Upper lobe of right lung (tissue), 1 donor: ENCODE measurements around the gene ZHX3. TPM values are rescaled to one million over a fixed set of nuclear protein-coding genes. Genes with fewer than 3 reads are reported as not detected.

Experiments
- ATAC-seq: fragments of 200-7000 bp; cut with Tn5 transposase; one replicate; pipeline ENCODE4 v1.9.1; 2020; ENCODE audit warnings: mild to moderate bottlenecking, moderate library complexity
- DNase-seq: peaks from one replicate; pipeline ENCODE4 v3.0.0-alpha.2; 2020
- H3K27ac ChIP-seq: fragments of 200-600 bp; one replicate; pipeline ENCODE4 v1.8.0; 2022
- H3K27me3 ChIP-seq: fragments of 200-600 bp; one replicate; pipeline ENCODE4 v1.8.0; 2022; ENCODE audit warnings: mild to moderate bottlenecking
- H3K36me3 ChIP-seq: fragments of 200-600 bp; one replicate; pipeline ENCODE4 v1.8.0; 2022
- H3K4me1 ChIP-seq: fragments of 200-600 bp; one replicate; pipeline ENCODE4 v1.8.0; 2022
- H3K4me3 ChIP-seq: fragments of 200-600 bp; one replicate; pipeline ENCODE4 v1.8.0; 2022; ENCODE audit warnings: mild to moderate bottlenecking
- H3K9me3 ChIP-seq: fragments of 200-600 bp; one replicate; pipeline ENCODE4 v1.8.0; 2022
- CTCF ChIP-seq: fragments of 200-600 bp; IDR thresholded peaks from one replicate; pipeline ENCODE4 v1.8.0; 2022; ENCODE audit warnings: antibody characterized with exemption
- intact Hi-C: fragments of 100-400 bp; cut with DNase I; formaldehyde crosslinking; loops from one replicate; pipeline ENCODE4 v1.11.0; 2022
- total RNA-seq: library from RNA; stranded (reverse); fragmentation: NEBNext Ultra II Directional; extraction: Animal tissue kit (Norgen Biotek cat#: 25700); gene quantifications from one replicate; pipeline ENCODE4 v1.2.1, GENCODE V29; 2021
- donor health status: DM: no; HTN: yes; CAD: no; lungs with severe emphysema.

ZHX3 gene
- total RNA-seq, 1 donor from 2014 or later = 45.3 TPM

GRCh38 chr20:41154436-41155176, 162.9 kb downstream of the ZHX3 start:
- Histone ChIP-seq H3K9me3 (no peaks in the 10 kb centered on the region), H3K4me1 (peaks cover 85% of the 10 kb centered on the region), H3K36me3 (no peaks in the 10 kb centered on the region), H3K4me3 (no peak overlapping the region), H3K27ac (peak overlapping the region; percentile 30), H3K27me3 (no peaks in the 10 kb centered on the region)
- no peak for ATAC-seq
- DNase-seq = no peak
- intact Hi-C loops = no loop called here
- no peak for TF ChIP-seq CTCF

- no peak for ATAC-seq
Observed at GRCh38 chr20:41152108-41152757, 165.3 kb downstream of the ZHX3 start.

DNA sequence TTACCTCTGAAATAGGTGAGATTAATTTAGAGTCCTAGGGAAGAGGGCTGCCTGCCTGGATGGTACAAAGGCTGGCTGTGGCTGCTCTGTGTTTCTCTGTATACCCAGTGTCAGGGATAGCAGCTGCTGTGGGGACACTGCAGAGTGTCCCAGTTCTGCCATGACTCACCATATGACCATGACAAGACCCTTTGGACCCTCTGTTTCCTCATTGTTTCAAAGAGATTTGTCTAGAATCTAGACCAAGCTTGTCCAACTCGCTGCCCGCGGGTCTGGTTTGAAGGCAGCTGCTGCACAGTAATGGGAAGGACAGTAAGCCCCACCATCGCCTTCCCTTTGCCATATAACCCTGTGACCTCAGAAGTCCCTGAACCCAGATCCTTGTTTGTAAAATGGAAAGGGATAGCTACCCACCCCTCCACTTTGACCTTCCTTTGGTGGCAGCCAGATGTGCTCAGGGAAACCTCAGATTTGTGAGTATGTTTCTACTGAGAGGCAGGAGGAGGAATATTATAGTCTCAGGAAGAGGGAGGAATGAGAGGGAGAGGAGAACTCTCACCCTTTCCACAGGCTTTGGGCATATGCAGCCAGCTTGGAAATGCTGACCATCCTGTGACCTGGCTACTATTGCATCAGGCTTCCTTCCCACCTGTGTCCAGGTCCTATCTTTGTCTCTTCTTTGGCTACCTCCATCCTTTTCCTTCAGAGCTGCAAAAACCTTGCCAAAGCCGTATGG, 166.2 kb downstream of the ZHX3 start:
- DNase-seq (no peak), ATAC-seq (no peak)
- intact Hi-C loops = no loop called here
- Histone ChIP-seq H3K36me3 (no peaks in the 10 kb centered on the region), H3K4me3 (no peak overlapping the region), H3K27me3 (no peaks in the 10 kb centered on the region), H3K4me1 (peaks cover 88% of the 10 kb centered on the region), H3K9me3 (no peaks in the 10 kb centered on the region), H3K27ac (peak overlapping the region; percentile 68)
- no peak for TF ChIP-seq CTCF

More at GRCh38 chr20:41152108-41152757, 165.3 kb downstream of the ZHX3 start:
- Histone ChIP-seq H3K4me1 (peaks cover 88% of the 10 kb centered on the region), H3K27ac (peak overlapping the region; percentile 68), H3K36me3 (no peaks in the 10 kb centered on the region), H3K9me3 (no peaks in the 10 kb centered on the region), H3K4me3 (no peak overlapping the region), H3K27me3 (no peaks in the 10 kb centered on the region)
- intact Hi-C loops = no loop called here
- DNase-seq = no peak
- TF ChIP-seq CTCF = no peak

DNA sequence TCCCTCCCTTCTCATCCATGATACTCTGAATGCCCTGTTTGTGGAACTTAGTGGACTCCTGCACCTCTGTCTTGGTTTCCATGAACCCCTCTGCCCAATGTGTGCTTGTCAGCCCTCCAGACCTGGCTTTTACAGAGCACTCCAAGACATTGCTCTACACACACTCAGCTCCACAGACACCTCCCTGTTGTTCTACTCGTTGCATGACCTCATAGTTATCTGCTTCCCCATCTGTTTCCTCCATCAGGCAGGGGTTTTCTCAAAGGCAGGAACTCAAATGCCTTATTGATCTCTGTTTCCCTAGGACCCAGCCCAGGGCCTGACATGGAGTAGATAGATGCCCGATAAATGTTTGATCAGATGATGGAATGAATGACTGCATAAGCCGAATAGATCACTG, 166.9 kb downstream of the ZHX3 start:
- no peak for DNase-seq
- ATAC-seq = peak; percentile 6
- peak overlapping the region; percentile 68 for H3K27ac ChIP-seq
- H3K4me1 ChIP-seq = peaks cover 92% of the 10 kb centered on the region
- intact Hi-C loops = no loop called here
- H3K9me3 ChIP-seq = no peaks in the 10 kb centered on the region
- no peaks in the 10 kb centered on the region for H3K36me3 ChIP-seq
- no peak overlapping the region for H3K4me3 ChIP-seq
- no peak for TF ChIP-seq CTCF
- no peaks in the 10 kb centered on the region for H3K27me3 ChIP-seq

DNA sequence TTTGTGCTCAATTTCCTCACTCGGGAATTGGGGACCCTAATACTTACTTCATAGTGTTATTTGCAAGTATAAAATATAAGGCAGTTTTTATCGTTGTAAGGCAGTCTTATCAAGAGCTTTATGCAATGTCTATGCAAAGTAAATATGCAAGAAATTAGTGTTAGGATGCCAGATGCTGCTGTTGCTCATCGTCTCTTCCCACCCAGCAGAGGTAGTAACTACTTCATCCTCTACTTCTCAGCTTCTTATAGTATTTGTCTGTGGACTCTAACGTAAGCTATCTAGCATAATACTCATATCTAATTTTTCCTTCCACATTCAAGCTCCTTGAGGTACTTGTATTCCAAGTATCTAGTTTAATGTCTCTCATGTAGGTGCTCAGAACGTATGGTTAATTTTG, 168.6 kb downstream of the ZHX3 start:
- H3K27ac ChIP-seq = peak overlapping the region; percentile 70
- ATAC-seq (no peak), DNase-seq (no peak)
- H3K4me3 ChIP-seq = no peak overlapping the region
- intact Hi-C loops = no loop called here
- peaks cover 94% of the 10 kb centered on the region for H3K4me1 ChIP-seq
- no peak for TF ChIP-seq CTCF
- H3K27me3 ChIP-seq = no peaks in the 10 kb centered on the region
- H3K36me3 ChIP-seq = no peaks in the 10 kb centered on the region
- no peaks in the 10 kb centered on the region for H3K9me3 ChIP-seq
